Measurements from ENCODE around the gene SND1.

DNA sequence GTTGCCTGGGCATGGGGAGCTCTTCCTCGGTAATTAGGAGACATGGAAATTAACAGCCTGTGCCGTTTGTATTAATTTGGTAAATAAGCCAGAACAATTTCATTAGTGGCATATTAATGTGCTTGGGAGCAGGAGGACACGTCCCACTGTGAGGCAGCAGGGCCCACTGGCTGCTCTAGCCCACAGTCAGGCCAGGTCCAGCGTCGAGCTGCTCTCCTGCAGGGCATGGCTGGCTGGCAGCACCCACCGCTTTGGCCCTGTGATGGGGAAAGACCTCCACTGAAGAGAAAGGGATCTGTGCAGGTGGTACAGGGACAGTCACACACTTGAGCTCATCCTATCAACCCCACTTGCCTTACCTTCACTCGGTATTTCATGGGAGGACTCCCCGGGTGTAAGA, 416.8 kb downstream of the SND1 start:
- TF ChIP-seq TAF1 (IDR thresholded peaks at IDR 0.05; ENCODE audit: borderline replicate concordance, low read depth, low read length) (no peak), POLR2A (IDR thresholded peaks at IDR 0.05; ENCODE audit: low read depth, low read length) (no peak)

Measured in GM12892 (cell line).